KMS-11 (cell line): ENCODE data around the gene BLOC1S1.

Experiments used
- H2AFZ ChIP-seq: fragments of 200-600 bp; sonication (generic); 2 replicates; pipeline ENCODE4 v1.6.1; 2016; ENCODE audit warnings: antibody characterized with exemption, mixed run types, low read depth
- H3K27ac ChIP-seq: fragments of 200-600 bp; sonication (generic); 2 replicates; pipeline ENCODE4 v1.6.1; 2016; ENCODE audit warnings: mild to moderate bottlenecking, mixed run types
- H3K27me3 ChIP-seq: fragments of 200-600 bp; sonication (generic); 2 replicates; pipeline ENCODE4 v1.6.1; 2017; ENCODE audit warnings: mild to moderate bottlenecking, low read depth, mixed run types, moderate library complexity; ENCODE audit not compliant: insufficient read depth
- H3K36me3 ChIP-seq: fragments of 200-600 bp; sonication (generic); 2 replicates; pipeline ENCODE4 v1.6.1; 2017; ENCODE audit warnings: mild to moderate bottlenecking, mixed run types; ENCODE audit not compliant: insufficient read depth
- H3K4me1 ChIP-seq: fragments of 200-600 bp; sonication (generic); 2 replicates; pipeline ENCODE4 v1.6.1; 2016; ENCODE audit warnings: mild to moderate bottlenecking, low read depth, mixed run types; ENCODE audit not compliant: poor library complexity, severe bottlenecking
- H3K4me2 ChIP-seq: fragments of 200-600 bp; sonication (generic); 2 replicates; pipeline ENCODE4 v1.7.0; 2016; ENCODE audit warnings: mild to moderate bottlenecking, mixed run types
- H3K4me3 ChIP-seq: fragments of 200-600 bp; sonication (generic); IDR thresholded peaks from 2 replicates; pipeline ENCODE4 v1.6.1; 2017; ENCODE audit warnings: low read depth, low read length, mixed read lengths; ENCODE audit not compliant: insufficient read depth
- H3K79me2 ChIP-seq: fragments of 200-600 bp; sonication (generic); 2 replicates; pipeline ENCODE4 v1.6.1; 2016; ENCODE audit warnings: low read depth, mixed run types; ENCODE audit not compliant: insufficient read depth
- H3K9ac ChIP-seq: fragments of 200-600 bp; sonication (generic); 2 replicates; pipeline ENCODE4 v1.6.1; 2016; ENCODE audit warnings: mild to moderate bottlenecking, mixed run types
- H4K20me1 ChIP-seq: fragments of 200-600 bp; sonication (generic); 2 replicates; pipeline ENCODE4 v1.6.1; 2016; ENCODE audit warnings: mild to moderate bottlenecking, mixed run types; ENCODE audit not compliant: insufficient read depth
- TF ChIP-seq, protein P1 (sequence below): fragments of 200-600 bp; sonication (generic); conservative IDR thresholded peaks from 2 replicates; pipeline ENCODE4 v1.6.1; 2017; ENCODE audit warnings: low read depth, mild to moderate bottlenecking, antibody characterized with exemption, low read length, moderate library complexity, mixed read lengths

Gene BLOC1S1

DNA sequence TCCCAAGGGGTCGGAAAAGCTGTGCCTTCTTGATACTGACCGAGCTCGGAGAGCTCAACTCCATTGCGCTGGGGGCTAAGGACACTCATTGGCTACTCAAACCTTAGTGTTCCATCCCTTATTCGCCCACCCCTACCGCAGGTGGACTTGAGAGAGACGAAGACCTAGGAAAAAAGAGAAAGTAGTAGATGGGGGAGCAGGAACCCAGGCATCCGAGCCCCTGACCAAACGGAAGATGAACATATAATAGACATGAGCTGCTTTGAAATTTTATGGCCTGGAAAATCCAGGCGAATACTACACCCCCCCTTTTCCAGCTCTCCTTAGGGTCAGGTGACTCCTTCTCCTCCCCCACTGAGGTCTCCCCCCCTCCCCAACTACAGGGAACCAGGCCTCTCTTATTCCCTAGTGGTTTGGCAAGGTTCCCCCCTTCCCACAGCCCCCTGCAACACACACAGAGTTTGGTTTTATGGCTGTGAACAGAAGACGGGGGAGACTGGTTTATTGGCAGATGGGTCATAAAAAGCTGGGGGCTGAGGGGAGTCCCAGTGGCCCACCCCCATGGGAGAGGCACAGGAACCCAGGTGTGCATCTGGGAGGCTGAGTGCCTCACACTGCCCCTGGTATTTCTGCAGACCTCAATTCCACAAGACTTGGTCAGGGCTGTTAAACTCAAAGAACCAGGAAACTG is 28.6 kb downstream of the BLOC1S1 start:
- Histone ChIP-seq H3K4me2 (peak overlapping the region; percentile 98), H3K4me1 (peaks cover 29% of the 10 kb centered on the region), H3K4me3 (no peak overlapping the region), H3K9ac (peak overlapping the region; percentile 57; the same call in 1 of the 2 replicates), H3K36me3 (no peaks in the 10 kb centered on the region), H3K27me3 (peaks cover 5% of the 10 kb centered on the region; the same call in 1 of the 2 replicates), H4K20me1 (no peaks in the 10 kb centered on the region), H2AFZ (peak overlapping the region; percentile 93; the same call in 1 of the 2 replicates), H3K79me2 (no peaks in the 10 kb centered on the region), H3K27ac (no peak overlapping the region)
- TF ChIP-seq, protein P1, sequence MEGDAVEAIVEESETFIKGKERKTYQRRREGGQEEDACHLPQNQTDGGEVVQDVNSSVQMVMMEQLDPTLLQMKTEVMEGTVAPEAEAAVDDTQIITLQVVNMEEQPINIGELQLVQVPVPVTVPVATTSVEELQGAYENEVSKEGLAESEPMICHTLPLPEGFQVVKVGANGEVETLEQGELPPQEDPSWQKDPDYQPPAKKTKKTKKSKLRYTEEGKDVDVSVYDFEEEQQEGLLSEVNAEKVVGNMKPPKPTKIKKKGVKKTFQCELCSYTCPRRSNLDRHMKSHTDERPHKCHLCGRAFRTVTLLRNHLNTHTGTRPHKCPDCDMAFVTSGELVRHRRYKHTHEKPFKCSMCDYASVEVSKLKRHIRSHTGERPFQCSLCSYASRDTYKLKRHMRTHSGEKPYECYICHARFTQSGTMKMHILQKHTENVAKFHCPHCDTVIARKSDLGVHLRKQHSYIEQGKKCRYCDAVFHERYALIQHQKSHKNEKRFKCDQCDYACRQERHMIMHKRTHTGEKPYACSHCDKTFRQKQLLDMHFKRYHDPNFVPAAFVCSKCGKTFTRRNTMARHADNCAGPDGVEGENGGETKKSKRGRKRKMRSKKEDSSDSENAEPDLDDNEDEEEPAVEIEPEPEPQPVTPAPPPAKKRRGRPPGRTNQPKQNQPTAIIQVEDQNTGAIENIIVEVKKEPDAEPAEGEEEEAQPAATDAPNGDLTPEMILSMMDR = no peak

DNA sequence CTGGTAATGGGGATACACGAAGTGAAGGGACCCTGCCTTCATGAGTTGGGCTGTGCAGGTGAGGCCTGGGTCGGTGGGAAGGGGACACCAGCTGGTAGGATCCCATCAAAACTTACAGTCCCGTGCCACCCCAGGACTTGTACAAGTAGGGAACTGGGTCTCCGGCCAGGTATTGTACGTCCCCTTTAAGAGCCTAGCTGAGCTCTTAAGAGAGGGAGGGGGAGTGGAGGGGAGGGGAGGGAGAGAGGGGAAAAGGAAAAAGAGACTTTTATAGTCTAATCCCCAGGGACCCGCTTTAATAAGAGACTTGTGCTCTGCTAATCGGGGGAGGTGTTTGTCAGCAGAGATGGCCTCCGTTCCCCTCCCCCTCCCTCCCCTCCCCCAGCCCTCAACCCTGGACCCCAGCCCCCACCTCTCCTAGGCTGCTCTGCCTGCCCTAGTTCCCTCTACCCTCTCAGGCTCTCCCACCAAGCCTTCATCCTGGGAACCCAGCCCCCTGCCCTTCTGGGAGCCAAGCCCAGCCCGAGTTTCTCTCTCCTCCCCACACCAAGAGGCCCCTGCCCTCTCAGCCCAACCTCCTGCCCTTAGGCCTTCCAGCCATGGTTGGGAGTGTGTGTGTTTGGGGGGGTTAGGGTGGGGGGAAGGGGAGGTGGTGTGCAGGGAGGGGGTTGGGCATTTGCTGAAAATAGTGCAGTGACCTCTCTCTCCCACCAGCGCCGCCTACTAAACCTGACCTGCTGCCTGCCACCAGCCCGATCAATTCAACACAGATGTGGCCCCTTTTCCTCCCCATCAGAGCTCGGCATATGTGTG is 29.7 kb downstream of the BLOC1S1 start:
- no peaks in the 10 kb centered on the region for H4K20me1 ChIP-seq
- H3K27ac ChIP-seq = no peak overlapping the region
- H3K27me3 ChIP-seq = peaks cover 5% of the 10 kb centered on the region; the same call in 1 of the 2 replicates
- H3K4me3 ChIP-seq = no peak overlapping the region
- no peaks in the 10 kb centered on the region for H3K79me2 ChIP-seq
- TF ChIP-seq, protein P1 = no peak
- H3K4me1 ChIP-seq = peaks cover 27% of the 10 kb centered on the region
- H2AFZ ChIP-seq = no peak overlapping the region
- no peak overlapping the region for H3K9ac ChIP-seq
- peak overlapping the region; percentile 98; the same call in 1 of the 2 replicates for H3K4me2 ChIP-seq
- H3K36me3 ChIP-seq = no peaks in the 10 kb centered on the region

DNA sequence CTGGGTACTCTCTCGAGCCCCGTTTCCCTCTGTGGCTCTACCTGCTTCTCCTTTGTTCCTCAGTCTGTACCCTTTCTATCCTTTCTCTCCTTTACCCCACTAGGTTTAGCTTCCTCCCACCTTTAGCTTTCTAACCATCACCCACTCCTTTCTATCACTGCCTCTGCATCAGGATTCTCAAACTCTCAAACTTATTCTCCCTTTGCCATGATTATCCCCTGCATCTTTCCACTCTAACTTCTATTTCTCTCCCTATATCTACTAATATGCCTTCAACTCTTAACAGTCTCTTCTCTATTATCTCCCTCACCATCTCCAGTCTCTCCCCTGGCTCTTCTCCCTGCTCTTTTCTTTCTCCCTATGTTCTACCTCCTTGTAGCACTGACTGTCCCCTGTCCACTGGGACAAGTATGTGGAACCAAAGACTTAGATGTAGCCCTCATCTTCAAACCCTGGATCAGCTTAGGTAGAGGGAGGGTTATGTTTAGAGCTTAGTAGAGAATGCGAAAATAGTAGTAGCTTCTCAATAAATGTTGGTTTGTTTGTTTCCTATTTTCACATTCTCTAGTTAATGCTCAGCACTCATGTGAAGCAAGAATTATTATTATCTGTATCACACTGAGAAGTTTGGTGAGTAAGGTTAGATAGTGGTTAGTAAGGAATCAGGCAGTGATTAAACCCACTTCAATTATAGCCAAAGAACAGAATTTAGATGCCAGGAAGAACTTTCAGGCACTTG is 30.5 kb downstream of the BLOC1S1 start:
- Histone ChIP-seq H4K20me1 (no peaks in the 10 kb centered on the region), H3K4me3 (no peak overlapping the region), H2AFZ (no peak overlapping the region), H3K27ac (no peak overlapping the region), H3K9ac (no peak overlapping the region), H3K79me2 (no peaks in the 10 kb centered on the region), H3K4me1 (peaks cover 21% of the 10 kb centered on the region), H3K27me3 (peaks cover 5% of the 10 kb centered on the region; the same call in 1 of the 2 replicates), H3K36me3 (no peaks in the 10 kb centered on the region), H3K4me2 (no peak overlapping the region)
- TF ChIP-seq, protein P1 = no peak

DNA sequence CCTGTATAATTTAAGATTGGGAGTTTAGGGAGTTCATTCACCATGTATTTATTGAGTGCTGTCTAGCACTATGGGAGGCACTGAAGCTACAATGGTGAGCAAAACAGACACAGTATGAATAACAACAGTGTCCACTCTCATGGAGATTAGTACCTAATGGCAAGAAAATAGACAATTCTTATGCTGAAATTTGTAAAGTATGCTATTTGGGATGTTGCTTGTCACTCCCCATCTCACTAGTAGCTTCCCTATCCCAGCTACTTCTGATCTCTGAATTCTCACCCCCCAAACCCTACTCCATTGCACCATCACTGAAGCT is 31.0 kb downstream of the BLOC1S1 start:
- Histone ChIP-seq H3K4me1 (peaks cover 21% of the 10 kb centered on the region), H3K27me3 (peaks cover 3% of the 10 kb centered on the region; the same call in 1 of the 2 replicates), H3K36me3 (no peaks in the 10 kb centered on the region), H3K4me3 (no peak overlapping the region), H4K20me1 (no peaks in the 10 kb centered on the region), H3K79me2 (no peaks in the 10 kb centered on the region), H2AFZ (no peak overlapping the region), H3K4me2 (no peak overlapping the region), H3K27ac (no peak overlapping the region), H3K9ac (no peak overlapping the region)
- TF ChIP-seq, protein P1 = no peak
